GM21576 (cell line): ENCODE data around the gene TMEM117.

Experiments
- ATAC-seq: cut with Tn5 transposase; IDR thresholded peaks from one replicate; pipeline ENCODE4 v1.9.1; 2021; ENCODE audit warnings: mild to moderate bottlenecking, moderate library complexity; ENCODE audit not compliant: unreplicated experiment

The TMEM117 gene

GRCh38 chr12:43883748-43884147, 47.9 kb downstream of the TMEM117 start:
- ATAC-seq, result no peak

GRCh38 chr12:43884683-43885410, 49.0 kb downstream of the TMEM117 start:
- ATAC-seq, result no peak

GRCh38 chr12:43887397-43887796, 51.5 kb downstream of the TMEM117 start:
- ATAC-seq, result no peak

- no peak for ATAC-seq
Measured at GRCh38 chr12:43891856-43892574, 56.1 kb downstream of the TMEM117 start.

- no peak for ATAC-seq
Measured at GRCh38 chr12:43893670-43894069, 57.8 kb downstream of the TMEM117 start.

GRCh38 chr12:43895580-43896206, 59.8 kb downstream of the TMEM117 start:
- ATAC-seq, result no peak

GRCh38 chr12:43896496-43896895, 60.6 kb downstream of the TMEM117 start:
- no peak for ATAC-seq

- no peak for ATAC-seq
Measured at GRCh38 chr12:43898474-43898873, 62.6 kb downstream of the TMEM117 start.

GRCh38 chr12:43899574-43899973, 63.7 kb downstream of the TMEM117 start:
- no peak for ATAC-seq

GRCh38 chr12:43903686-43904085, 67.8 kb downstream of the TMEM117 start:
- no peak for ATAC-seq

- ATAC-seq, result no peak
Measured at GRCh38 chr12:43912859-43913258, 77.0 kb downstream of the TMEM117 start.

- ATAC-seq, result no peak
Measured at GRCh38 chr12:43914391-43914790, 78.5 kb downstream of the TMEM117 start.

GRCh38 chr12:43914923-43915468, 79.1 kb downstream of the TMEM117 start:
- ATAC-seq, result no peak

- ATAC-seq, result no peak
Measured at GRCh38 chr12:43917896-43918295, 82.0 kb downstream of the TMEM117 start.

- no peak for ATAC-seq
Measured at GRCh38 chr12:43921666-43922337, 85.9 kb downstream of the TMEM117 start.

- no peak for ATAC-seq
Measured at GRCh38 chr12:43930032-43930431, 94.2 kb downstream of the TMEM117 start.

GRCh38 chr12:43931187-43931586, 95.3 kb downstream of the TMEM117 start:
- no peak for ATAC-seq

GRCh38 chr12:43935581-43935980, 99.7 kb downstream of the TMEM117 start:
- ATAC-seq, result no peak

- no peak for ATAC-seq
Measured at GRCh38 chr12:43937947-43938346, 102.1 kb downstream of the TMEM117 start.

- no peak for ATAC-seq
Measured at GRCh38 chr12:43942379-43942778, 106.5 kb downstream of the TMEM117 start.

GRCh38 chr12:43945983-43946382, 110.1 kb downstream of the TMEM117 start:
- ATAC-seq, result no peak
